ENCODE measurements around the gene ALDH1B1. TPM values are rescaled to one million over a fixed set of nuclear protein-coding genes. Genes with fewer than 3 reads are reported as not detected.
A peak's percentile ranks its signal among the peaks of the same experiment; 100 is the strongest.

Gene ALDH1B1
- total and polyA plus RNA-seq, 2 of the 13 experiments (the other 11 are each of a cell fraction or from before 2014, with no cell fraction given), result 45.1 to 125 TPM

DNA sequence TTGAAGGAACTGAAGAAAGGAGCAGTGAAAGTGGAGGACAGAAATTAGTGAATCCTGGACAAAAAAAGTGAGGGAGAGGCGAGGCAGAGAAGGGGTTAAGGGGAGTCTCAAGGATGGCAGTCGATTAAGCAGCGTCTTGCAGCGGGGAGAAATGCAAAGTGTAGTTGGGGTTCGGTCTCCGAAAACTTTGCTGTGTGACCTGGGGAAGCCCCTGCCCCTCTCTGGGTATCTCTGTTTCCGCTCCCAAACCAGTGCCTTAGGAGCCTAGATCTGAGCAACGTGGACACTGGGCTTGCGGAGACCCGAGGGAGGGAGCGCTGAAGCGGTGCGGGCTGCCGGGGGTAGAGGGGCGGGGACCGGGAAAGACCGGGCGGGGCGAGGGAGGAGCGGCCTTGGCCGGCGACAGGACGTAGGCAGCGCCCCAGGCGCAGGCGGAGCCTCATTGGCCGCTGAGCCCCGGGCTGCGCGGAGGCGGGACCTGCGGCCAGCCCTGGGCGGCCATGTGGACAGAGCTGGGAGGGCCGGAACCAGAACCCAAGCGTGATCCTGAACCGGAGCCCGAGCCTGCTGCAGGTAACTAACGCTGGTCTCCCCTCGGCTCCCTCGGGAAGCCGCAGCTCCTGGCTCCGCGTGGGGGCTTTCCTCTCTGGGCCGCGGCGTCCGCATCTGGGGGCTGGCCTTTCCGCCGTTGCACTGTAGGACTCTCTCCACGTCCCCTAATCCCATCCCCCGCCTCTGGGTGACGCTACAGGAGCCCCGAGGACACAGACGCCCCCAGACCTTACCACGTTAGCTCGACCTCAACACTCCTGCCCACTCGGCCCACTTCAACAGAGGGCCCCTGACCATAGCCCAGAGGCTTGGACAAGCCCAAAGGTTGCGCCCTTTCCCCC, at the start of gene ALDH1B1 (continued):
- TF ChIP-seq, protein P1, sequence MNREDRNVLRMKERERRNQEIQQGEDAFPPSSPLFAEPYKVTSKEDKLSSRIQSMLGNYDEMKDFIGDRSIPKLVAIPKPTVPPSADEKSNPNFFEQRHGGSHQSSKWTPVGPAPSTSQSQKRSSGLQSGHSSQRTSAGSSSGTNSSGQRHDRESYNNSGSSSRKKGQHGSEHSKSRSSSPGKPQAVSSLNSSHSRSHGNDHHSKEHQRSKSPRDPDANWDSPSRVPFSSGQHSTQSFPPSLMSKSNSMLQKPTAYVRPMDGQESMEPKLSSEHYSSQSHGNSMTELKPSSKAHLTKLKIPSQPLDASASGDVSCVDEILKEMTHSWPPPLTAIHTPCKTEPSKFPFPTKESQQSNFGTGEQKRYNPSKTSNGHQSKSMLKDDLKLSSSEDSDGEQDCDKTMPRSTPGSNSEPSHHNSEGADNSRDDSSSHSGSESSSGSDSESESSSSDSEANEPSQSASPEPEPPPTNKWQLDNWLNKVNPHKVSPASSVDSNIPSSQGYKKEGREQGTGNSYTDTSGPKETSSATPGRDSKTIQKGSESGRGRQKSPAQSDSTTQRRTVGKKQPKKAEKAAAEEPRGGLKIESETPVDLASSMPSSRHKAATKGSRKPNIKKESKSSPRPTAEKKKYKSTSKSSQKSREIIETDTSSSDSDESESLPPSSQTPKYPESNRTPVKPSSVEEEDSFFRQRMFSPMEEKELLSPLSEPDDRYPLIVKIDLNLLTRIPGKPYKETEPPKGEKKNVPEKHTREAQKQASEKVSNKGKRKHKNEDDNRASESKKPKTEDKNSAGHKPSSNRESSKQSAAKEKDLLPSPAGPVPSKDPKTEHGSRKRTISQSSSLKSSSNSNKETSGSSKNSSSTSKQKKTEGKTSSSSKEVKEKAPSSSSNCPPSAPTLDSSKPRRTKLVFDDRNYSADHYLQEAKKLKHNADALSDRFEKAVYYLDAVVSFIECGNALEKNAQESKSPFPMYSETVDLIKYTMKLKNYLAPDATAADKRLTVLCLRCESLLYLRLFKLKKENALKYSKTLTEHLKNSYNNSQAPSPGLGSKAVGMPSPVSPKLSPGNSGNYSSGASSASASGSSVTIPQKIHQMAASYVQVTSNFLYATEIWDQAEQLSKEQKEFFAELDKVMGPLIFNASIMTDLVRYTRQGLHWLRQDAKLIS (CRISPR knock-in tag; IDR thresholded peaks at IDR 0.05), result peak; percentile 42; the same call in 1 of the 2 replicates
- TF ChIP-seq NAIF1 (CRISPR knock-in tag; IDR thresholded peaks at IDR 0.05; ENCODE audit: borderline replicate concordance) (0 out of 2 replicates have a peak, but pooled peaks have one; percentile 47), LCORL (IDR thresholded peaks at IDR 0.05) (no peak), LCORL (CRISPR knock-in tag; IDR thresholded peaks at IDR 0.05) (peak; percentile 59; the same call in 1 of the 2 replicates), KLF12 (CRISPR knock-in tag; IDR thresholded peaks at IDR 0.05; ENCODE audit: borderline replicate concordance) (peak; percentile 84), CBX5 (CRISPR knock-in tag; IDR thresholded peaks at IDR 0.05; ENCODE audit: borderline replicate concordance) (peak; percentile 41; the same call in 1 of the 2 replicates), RARA (CRISPR knock-in tag; IDR thresholded peaks at IDR 0.05) (peak; percentile 29; the same call in 1 of the 2 replicates), ETV6 (CRISPR knock-in tag; conservative IDR thresholded peaks at IDR 0.05) (0 out of 2 replicates have a peak, but pooled peaks have one; percentile 57), NFYB (CRISPR knock-in tag; IDR thresholded peaks at IDR 0.05) (peak; percentile 78), SKI (IDR thresholded peaks at IDR 0.05; ENCODE audit: partially characterized antibody) (peak; percentile 25), ZNF782 (CRISPR knock-in tag; IDR thresholded peaks at IDR 0.05; ENCODE audit: borderline replicate concordance) (peak; percentile 62; the same call in 1 of the 2 replicates), ZNF274 (CRISPR knock-in tag; IDR thresholded peaks at IDR 0.05) (0 out of 2 replicates have a peak, but pooled peaks have one; percentile 19), TFDP2 (CRISPR knock-in tag; IDR thresholded peaks at IDR 0.05) (peak; percentile 89), SNRNP70 (IDR thresholded peaks at IDR 0.05; ENCODE audit: low read depth, low read length) (no peak), GLI4 (CRISPR knock-in tag; IDR thresholded peaks at IDR 0.05; ENCODE audit: borderline replicate concordance) (peak; percentile 50; the same call in 1 of the 2 replicates), CSRNP1 (CRISPR knock-in tag; IDR thresholded peaks at IDR 0.05) (peak; percentile 41; the same call in 1 of the 2 replicates), SIN3A (IDR thresholded peaks at IDR 0.05; ENCODE audit: borderline replicate concordance, low read depth, low read length) (0 out of 2 replicates have a peak, but pooled peaks have one; percentile 81)
- TF ChIP-seq, protein P2, sequence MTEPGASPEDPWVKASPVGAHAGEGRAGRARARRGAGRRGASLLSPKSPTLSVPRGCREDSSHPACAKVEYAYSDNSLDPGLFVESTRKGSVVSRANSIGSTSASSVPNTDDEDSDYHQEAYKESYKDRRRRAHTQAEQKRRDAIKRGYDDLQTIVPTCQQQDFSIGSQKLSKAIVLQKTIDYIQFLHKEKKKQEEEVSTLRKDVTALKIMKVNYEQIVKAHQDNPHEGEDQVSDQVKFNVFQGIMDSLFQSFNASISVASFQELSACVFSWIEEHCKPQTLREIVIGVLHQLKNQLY (CRISPR knock-in tag; IDR thresholded peaks at IDR 0.05), result peak; percentile 38; the same call in 1 of the 2 replicates
- TF ChIP-seq, protein P3, sequence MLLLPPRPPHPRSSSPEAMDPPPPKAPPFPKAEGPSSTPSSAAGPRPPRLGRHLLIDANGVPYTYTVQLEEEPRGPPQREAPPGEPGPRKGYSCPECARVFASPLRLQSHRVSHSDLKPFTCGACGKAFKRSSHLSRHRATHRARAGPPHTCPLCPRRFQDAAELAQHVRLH (CRISPR knock-in tag; IDR thresholded peaks at IDR 0.05; ENCODE audit: borderline replicate concordance, low read depth), result peak; percentile 40; the same call in 1 of the 2 replicates

Data from HepG2 (cell line).